Coronary artery (tissue), 2 donors: ENCODE measurements around the gene CFLAR.

Source experiments
- DNase-seq: peaks from one replicate; pipeline ENCODE4 v3.0.0-alpha.2; 2017; ENCODE audit warnings: low spot score
- H3K27ac ChIP-seq, 2 donors: fragments of 200-600 bp; sonication (generic); one replicate each; pipeline ENCODE4 v1.5.1; 2016 to 2019
- H3K4me3 ChIP-seq: fragments of 200-600 bp; sonication (generic); 2 replicates; pipeline ENCODE4 v1.5.1; 2016; ENCODE audit warnings: mild to moderate bottlenecking, moderate library complexity
- CTCF ChIP-seq: fragments of 200-600 bp; sonication (generic); IDR thresholded peaks from one replicate; pipeline ENCODE4 v1.5.1; 2019; ENCODE audit warnings: antibody characterized with exemption

CFLAR gene

GRCh38 chr2:201116115-201116958, at the start of gene CFLAR:
TSS of gene CFLAR (plus strand) at chr2:201116164. CDS start at chr2:201129866, 13,702 bp downstream.
- Histone ChIP-seq H3K27ac (peak within 1 kb of the TSS; percentile 93 to 98), H3K4me3 (peak within 1 kb of the TSS; percentile 86)
- no peak for TF ChIP-seq CTCF
- peak; percentile 89 for DNase-seq

GRCh38 chr2:201070948-201071478, 45.0 kb upstream of the CFLAR start:
- no peak for DNase-seq
- Histone ChIP-seq H3K27ac (peak overlapping the region; percentile 77 to 92), H3K4me3 (peak overlapping the region; percentile 88)
- TF ChIP-seq CTCF: no peak

GRCh38 chr2:201071479-201072200, 44.3 kb upstream of the CFLAR start, which contains the start of the genes HYCC2 and NDUFB3:
TSS of gene HYCC2 (minus strand) at chr2:201071671. CDS start at chr2:201024009, 47,662 bp downstream.
TSS of gene NDUFB3 (plus strand) at chr2:201072001. CDS start at chr2:201078883, 6,882 bp downstream.
- H3K27ac ChIP-seq: peak within 1 kb of the TSS; percentile 77 to 92

GRCh38 chr2:201072201-201072530, 43.8 kb upstream of the CFLAR start:
- Histone ChIP-seq H3K4me3 (peak overlapping the region; percentile 88), H3K27ac (peak overlapping the region; percentile 77 to 92)
- no peak for DNase-seq
- no peak for TF ChIP-seq CTCF

More at GRCh38 chr2:201071479-201072200, 44.3 kb upstream of the CFLAR start, which contains the start of the genes HYCC2 and NDUFB3:
- TF ChIP-seq CTCF: no peak
- peak; percentile 92 for DNase-seq
- H3K4me3 ChIP-seq: peak within 1 kb of the TSS; percentile 88

GRCh38 chr2:201073071-201073470, 42.9 kb upstream of the CFLAR start:
- H3K4me3 ChIP-seq: peak overlapping the region; percentile 88
- H3K27ac ChIP-seq: no peak overlapping the region
- TF ChIP-seq CTCF: no peak
- DNase-seq: no peak

GRCh38 chr2:201074996-201075395, 41.0 kb upstream of the CFLAR start:
- Histone ChIP-seq H3K27ac (no peak overlapping the region), H3K4me3 (no peak overlapping the region)
- no peak for TF ChIP-seq CTCF
- no peak for DNase-seq
